SH-SY5Y (cell line): ENCODE measurements around the gene DDX54.

Source experiments
- GATA2 ChIP-seq: IDR thresholded peaks from 2 replicates; pipeline ENCODE4 v1.6.1; 2011; ENCODE audit warnings: mild to moderate bottlenecking, low read depth, low read length
- GATA3 ChIP-seq: IDR thresholded peaks from 2 replicates; pipeline ENCODE4 v1.6.1; 2011; ENCODE audit warnings: low read depth, mild to moderate bottlenecking, low read length, moderate library complexity

GRCh38 chr12:113108308-113108707 is 77.0 kb downstream of the DDX54 start:
- no peak for TF ChIP-seq GATA3
- TF ChIP-seq GATA2, result no peak
